Measurements from ENCODE around the gene CGB2.

GRCh38 chr19:49065905-49066512 lies 34.3 kb downstream of the CGB2 start:
- TF ChIP-seq GATA3 (IDR thresholded peaks at IDR 0.05; ENCODE audit: low read depth, low read length) (no peak), GATA2 (IDR thresholded peaks at IDR 0.05; ENCODE audit: low read depth, low read length) (no peak)

All from SH-SY5Y (cell line).